Measurements from ENCODE around the gene GTF3C2. TPM values are rescaled to one million over a fixed set of nuclear protein-coding genes. Genes with fewer than 3 reads are reported as not detected.

GTF3C2 gene
- total and polyA plus RNA-seq, 10 of the 15 experiments (the other 5 are each of a cell fraction or from before 2014, with no cell fraction given), result 45.9 to 105 (median 80.3) TPM

GRCh38 chr2:27356382-27357181 lies at the start of gene GTF3C2 (continued):
- no peak for TF ChIP-seq ZBTB33 (IDR thresholded peaks at IDR 0.05)
- TF ChIP-seq EP300 (IDR thresholded peaks at IDR 0.05; ENCODE audit: borderline replicate concordance in 1 of 2, control insufficient read depth in 1 of 2, low read depth in 2 of 2, low read length in 2 of 2), result no peak
- TF ChIP-seq NFXL1 (IDR thresholded peaks at IDR 0.05; ENCODE audit: borderline replicate concordance), result no peak
- no peak for TF ChIP-seq ZNF24 (IDR thresholded peaks at IDR 0.05)
- TF ChIP-seq LARP7 (IDR thresholded peaks at IDR 0.05), result no peak
- TF ChIP-seq CREM (IDR thresholded peaks at IDR 0.05; ENCODE audit: low read depth), result peak; percentile 99
- no peak for TF ChIP-seq REST (IDR thresholded peaks at IDR 0.05; ENCODE audit: low read depth, low read length)
- no peak for TF ChIP-seq ZZZ3 (IDR thresholded peaks at IDR 0.05; ENCODE audit: control insufficient read depth, insufficient read length, low read depth)
- TF ChIP-seq CREB1 (IDR thresholded peaks at IDR 0.05; ENCODE audit: low read depth), result peak; percentile 98
- peak; percentile 73; the same call in 1 of the 2 replicates for TF ChIP-seq RAD51 (IDR thresholded peaks at IDR 0.05)
- TF ChIP-seq TCF3 (IDR thresholded peaks at IDR 0.05; ENCODE audit: borderline replicate concordance, insufficient read depth, low read depth, low read length), result no peak
- TF ChIP-seq CEBPB (IDR thresholded peaks at IDR 0.05; ENCODE audit: borderline replicate concordance in 1 of 2, low read depth in 2 of 2, low read length in 2 of 2), result no peak
- TF ChIP-seq IKZF2 (IDR thresholded peaks at IDR 0.05), result peak; percentile 77 to 81; a peak in 3 of 4 replicates
- peak; percentile 81 for TF ChIP-seq POLR2A (IDR thresholded peaks at IDR 0.05; ENCODE audit: low read depth, low read length)
- peak; percentile 65; the same call in 1 of the 2 replicates for TF ChIP-seq EED (IDR thresholded peaks at IDR 0.05; ENCODE audit: low read depth)
- no peak for TF ChIP-seq CBX3 (IDR thresholded peaks at IDR 0.05; ENCODE audit: borderline replicate concordance, low read depth)
- no peak for TF ChIP-seq HDGF (IDR thresholded peaks at IDR 0.05)
- peak; percentile 75 for TF ChIP-seq ELK1 (IDR thresholded peaks at IDR 0.05; ENCODE audit: low read depth, low read length)
- no peak for TF ChIP-seq ZNF207 (IDR thresholded peaks at IDR 0.05; ENCODE audit: borderline replicate concordance)
- TF ChIP-seq IKZF1 (conservative IDR thresholded peaks at IDR 0.05), result peak; percentile 98
- TF ChIP-seq TCF7 (IDR thresholded peaks at IDR 0.05; ENCODE audit: borderline replicate concordance), result no peak
- TF ChIP-seq USF1 (IDR thresholded peaks at IDR 0.05; ENCODE audit: borderline replicate concordance, extremely low read length, insufficient read depth, low read depth, low read length), result no peak
- no peak for TF ChIP-seq MTA3 (IDR thresholded peaks at IDR 0.05; ENCODE audit: borderline replicate concordance, low read length)
- TF ChIP-seq NR2C1 (IDR thresholded peaks at IDR 0.05), result peak; percentile 89

Measured in GM12878 (cell line).